Stimulated activated CD8-positive, alpha-beta memory T cell treated with anti-CD3 and anti-CD28 coated beads, Interleukin-15, amount 100 ng/mL, for 24 hours (primary cell): ENCODE results near the gene RPUSD3.

Experiments
- DNase-seq: peaks from one replicate; pipeline ENCODE4 v3.0.0-alpha.2; 2020; ENCODE audit warnings: low read depth

The RPUSD3 gene

DNA sequence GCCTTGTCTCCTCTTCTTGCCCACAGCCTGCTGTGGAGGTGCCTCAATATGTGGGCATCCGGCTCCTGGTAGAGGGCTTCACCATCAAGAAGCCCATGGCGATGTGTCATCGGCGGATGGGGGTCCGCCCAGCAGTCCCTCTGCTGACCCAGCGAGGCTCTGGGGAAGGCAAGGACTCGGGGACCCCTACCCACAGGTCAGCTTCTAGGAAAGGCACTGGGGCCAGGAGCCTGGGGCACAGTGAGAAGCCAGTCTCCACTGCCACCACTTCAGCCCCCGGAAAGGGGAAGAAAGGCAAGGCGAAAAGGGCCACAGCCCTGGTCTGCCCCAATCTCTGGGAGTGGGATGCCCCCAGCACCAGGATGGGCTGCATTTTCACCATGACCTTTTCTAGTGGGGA, 10.7 kb downstream of the RPUSD3 start:
- no peak for DNase-seq

DNA sequence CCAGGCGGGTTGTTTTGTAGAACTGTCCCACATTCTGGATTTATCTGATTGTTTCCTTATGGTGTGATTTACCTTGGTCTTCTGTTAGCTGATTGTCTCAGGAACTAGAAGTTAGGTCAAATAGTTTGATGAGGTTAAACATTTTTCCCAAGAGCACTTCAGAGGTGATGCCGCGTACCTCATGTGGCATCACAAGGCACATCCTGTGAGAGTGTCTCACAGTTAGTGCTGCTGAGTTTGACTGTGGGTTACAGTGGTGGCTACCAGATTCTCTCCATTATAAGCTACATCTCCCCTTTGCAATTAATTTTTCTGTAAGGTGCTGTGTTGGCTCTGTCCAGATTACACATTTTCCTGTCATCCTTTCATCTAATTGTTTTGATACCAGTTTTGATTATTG, 12.6 kb downstream of the RPUSD3 start:
- no peak for DNase-seq

DNA sequence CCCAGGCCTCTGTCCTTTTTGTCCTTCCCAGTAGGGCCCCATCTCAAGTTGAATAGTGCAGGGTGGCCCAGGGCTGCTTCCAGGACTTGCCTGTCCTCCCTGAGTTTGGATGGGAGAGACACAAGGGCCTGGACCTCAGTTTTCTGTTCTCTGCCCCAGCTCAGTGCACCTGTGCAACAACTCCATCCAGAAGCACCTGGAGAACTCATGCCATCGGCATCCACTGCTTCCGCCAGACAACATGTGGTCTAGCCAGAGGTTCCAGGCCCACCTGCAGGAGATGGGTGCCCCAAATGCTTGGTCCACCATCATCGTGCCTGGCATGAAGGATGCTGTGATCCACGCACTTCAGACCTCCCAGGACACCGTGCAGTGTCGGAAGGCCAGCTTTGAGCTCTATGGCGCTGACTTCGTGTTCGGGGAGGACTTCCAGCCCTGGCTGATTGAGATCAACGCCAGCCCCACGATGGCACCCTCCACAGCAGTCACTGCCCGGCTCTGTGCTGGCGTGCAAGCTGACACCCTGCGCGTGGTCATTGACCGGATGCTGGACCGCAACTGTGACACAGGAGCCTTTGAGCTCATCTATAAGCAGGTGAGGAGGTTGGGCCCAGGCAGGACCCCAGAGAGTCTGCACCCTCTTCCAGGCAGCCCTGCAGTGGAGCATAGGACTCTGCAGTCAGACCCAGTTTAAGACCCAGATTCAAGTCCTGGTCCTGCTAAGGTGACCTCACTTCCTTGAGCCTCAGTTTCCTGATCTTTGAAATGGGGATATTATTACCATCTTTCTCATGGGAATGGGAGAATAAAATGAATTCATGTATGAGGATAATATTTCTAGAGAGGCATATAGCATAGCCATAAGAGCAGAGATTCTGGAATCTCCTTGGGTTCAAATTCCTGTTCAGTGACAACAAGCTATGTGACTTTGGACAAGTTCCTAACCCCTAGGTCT, 14.7 kb downstream of the RPUSD3 start:
- DNase-seq, result no peak

DNA sequence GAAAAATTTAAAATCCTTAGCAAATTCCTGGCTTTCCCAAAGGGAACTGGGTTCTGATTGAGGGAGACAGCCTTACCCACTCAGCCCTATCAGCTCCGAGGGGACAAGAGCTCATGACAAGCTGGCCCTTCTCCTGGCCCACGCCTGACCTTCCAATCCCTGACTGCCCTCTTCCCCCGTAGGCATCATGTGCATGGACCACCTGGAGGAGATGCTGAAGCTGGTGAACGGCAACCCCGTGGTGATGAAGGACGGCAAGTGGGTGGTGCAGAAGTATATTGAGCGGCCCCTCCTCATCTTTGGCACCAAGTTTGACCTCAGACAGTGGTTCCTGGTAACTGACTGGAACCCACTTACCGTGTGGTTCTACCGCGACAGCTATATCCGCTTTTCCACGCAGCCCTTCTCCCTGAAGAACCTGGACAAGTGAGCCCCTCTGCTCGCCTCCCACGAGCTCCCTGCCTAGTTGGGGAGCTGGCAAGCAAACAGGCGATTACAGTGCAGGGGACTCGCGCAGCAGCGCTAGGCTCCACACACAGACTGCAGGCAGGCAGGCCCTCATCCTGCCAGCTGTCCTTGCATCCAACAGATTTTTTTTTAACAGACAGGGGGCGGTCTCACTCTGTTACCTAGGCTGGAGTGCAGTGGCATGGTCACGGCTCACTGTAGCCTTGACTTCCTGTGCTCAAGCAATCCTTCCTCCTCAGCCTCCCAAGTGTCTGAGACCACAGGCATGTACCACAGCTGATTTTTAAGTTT, 16.8 kb downstream of the RPUSD3 start:
- DNase-seq, result no peak

DNA sequence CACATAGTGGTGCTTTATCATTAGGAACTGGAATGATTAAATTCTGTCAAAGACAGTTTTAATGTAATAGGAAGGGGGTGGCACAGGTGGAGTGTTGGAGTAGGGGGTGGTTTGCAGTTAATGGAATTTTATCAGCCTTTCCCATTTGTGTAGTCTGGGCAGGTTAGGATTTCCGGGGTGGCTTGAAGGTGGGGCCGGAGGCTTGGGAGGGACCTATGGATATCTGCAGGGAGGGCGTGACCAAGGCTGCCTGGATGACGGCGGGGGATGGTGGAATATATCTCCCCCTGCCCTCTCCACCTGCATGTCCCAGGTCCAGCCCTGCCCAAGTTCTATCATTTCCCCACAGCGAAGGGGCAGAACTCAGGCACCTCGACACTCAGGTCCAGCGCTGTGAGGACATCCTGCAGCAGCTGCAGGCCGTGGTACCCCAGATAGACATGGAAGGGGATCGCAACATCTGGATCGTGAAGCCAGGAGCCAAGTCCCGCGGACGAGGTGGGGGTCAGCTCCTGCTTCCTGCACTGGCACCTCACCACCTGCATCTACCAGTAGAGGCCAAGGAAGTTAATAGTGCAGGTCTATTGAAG, 18.3 kb downstream of the RPUSD3 start:
- DNase-seq, result no peak

DNA sequence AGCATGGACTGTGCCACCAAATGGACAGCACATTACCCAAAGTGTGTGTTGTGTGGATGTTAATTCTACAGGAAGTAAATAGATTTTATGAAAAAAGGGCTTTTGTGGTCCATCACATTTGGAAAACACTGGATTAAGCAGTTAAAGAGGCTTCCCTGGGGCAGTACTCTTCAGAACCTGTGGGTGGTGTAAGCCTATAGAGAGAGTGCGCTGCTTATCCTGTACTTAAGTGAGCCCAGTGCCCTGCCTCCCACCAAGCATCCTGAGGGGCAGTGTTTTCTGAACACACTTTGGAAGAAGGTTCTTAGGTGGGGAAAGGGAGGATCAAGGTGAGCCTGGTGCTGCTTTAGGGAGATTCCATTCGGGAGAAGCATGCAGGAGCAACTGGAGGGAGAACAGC, 22.9 kb downstream of the RPUSD3 start:
- DNase-seq, result no peak

DNA sequence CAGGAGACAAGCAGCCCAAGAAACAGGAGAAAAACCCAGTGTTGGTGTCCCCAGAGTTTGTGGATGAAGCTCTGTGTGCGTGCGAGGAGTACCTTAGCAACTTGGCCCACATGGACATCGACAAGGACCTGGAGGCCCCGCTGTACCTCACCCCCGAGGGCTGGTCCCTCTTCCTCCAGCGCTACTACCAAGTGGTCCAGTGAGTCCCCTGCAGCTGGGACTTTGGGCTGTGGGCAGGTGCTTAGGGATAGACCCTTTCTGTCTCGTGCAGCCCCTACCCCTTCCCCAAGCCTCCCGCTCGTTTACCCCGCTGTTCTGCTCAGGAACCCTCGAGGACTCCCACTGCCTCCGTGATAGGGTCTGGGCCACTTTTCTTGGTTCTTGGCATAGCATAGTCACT, 23.3 kb downstream of the RPUSD3 start:
- DNase-seq, result no peak

DNA sequence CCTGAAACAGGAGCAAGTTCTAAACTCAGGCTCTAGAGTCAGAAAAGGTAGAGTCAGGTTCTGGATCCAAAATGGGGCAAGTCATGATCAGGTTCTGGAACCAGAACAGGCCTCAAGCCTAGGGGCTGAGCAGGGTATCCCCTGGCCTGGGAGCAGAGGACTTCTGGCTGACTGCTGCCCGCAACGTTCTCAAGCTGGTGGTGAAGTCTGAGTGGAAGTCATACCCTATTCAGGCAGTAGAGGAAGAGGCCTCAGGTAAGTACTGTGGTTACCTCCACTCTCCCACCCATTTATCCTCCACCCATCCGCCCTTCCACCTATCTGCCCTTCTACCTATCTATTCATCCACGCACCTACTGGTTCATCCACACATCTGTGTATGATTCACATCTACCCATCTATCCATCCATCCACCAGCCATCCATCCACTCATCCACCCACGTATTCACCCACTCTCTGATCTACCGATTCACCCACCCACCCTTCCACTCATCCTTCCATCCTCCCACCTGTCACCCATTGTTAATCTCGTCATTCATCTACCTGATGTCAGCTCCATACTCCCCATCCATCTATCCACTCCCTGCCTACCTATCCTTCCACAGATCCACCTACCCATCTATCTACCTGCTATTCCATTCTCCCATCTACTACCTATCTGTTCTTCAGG, 25.0 kb downstream of the RPUSD3 start:
- no peak for DNase-seq

DNA sequence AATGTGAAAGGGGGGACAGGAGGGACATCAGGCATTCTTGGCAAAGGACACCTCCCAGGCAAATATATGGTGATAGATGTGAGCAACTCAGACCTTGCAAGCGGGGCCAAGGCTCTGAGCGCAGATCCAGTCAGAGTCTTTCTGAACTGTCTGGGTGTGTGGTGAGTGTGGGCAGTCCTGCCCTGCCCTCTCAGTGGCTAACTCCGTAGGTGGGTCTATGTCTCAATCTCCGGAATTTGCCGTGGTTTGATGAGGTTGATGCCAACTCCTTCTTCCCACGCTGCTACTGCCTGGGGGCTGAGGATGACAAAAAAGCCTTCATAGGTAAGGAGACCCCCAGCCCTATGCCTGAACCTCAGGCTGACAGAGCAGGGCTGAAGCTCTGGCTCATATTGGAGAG, 26.4 kb downstream of the RPUSD3 start:
- no peak for DNase-seq

DNA sequence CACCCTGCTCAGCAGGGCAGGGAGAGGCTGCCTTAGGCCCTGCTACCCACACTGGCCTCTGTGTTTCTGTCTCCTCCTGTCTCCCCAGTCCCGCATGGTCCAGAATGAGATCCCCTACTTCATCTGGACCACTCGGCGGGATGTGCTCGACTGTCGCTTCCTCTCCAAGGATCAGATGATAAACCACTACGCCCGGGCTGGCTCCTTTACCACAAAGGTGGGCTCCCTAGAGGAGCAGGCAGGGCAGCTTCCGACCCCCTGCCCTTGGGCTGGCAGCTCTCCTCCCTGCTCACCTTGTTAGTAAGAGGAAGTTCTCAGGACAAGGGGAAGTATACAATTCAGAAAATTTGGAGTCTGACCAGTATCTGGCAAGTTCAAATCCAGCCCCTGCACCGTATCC, 27.8 kb downstream of the RPUSD3 start:
- DNase-seq, result no peak

DNA sequence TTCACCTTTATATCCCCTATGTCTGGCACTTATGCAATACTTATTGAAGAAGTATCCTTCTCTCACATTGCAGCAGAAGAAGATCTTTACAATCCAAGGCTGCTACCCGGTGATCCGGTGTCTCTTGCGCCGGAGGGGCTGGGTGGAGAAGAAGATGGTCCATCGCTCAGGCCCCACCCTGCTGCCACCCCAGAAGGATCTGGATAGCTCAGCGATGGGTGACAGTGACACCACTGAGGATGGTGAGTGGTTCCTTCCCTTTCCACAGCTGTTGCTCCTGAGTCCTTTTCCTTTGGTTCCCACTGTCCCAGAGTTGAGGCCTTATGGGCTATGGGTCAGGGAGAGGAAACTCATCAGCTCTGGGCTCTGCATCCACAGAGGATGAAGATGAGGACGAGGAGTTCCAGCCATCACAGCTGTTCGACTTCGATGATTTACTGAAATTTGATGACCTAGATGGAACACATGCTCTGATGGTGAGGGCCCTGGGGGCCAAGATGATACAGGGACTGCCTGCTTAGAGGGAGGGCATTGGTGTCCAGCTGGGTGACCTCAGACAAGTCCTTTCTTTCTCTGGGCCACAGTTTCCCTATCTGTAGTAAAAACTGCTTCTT, 30.8 kb downstream of the RPUSD3 start:
- no peak for DNase-seq

DNA sequence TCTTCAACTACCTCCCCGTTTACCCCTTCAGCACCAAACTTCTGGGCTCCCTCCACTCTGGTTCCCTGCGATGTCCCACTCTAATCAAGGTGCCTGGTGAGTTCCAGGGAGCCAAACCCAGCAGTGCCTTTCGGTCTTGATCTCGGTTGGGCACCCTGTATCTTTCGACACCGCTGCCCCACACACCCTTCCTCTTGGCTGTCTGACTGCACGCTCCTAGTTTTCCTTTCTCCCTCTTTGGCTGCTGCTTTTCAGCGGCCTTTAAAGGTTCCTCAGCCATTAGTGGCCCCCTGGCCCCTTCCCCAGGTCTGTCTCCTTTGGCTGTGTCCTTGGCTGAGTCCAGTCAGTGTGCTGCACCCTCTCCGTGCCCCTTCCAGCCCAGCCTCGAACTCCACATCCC, 33.0 kb downstream of the RPUSD3 start:
- DNase-seq, result no peak

DNA sequence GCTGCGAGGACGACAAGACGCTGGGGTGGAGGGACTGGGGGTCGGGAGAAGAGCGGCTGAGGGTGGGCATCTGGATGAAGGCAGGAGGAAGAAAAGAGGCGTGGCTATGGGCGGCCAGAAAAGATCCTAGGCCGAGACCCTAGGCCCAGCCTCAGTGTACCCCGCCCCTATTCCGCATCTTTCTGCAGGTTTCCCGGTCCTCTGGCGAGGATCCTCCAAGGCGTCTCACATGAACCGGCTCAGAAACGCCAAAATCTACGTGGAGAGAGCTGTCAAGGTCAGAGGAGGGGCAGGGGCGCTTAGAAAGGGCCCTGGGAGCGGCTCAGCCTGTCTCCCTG, 33.4 kb downstream of the RPUSD3 start:
- DNase-seq, result no peak

DNA sequence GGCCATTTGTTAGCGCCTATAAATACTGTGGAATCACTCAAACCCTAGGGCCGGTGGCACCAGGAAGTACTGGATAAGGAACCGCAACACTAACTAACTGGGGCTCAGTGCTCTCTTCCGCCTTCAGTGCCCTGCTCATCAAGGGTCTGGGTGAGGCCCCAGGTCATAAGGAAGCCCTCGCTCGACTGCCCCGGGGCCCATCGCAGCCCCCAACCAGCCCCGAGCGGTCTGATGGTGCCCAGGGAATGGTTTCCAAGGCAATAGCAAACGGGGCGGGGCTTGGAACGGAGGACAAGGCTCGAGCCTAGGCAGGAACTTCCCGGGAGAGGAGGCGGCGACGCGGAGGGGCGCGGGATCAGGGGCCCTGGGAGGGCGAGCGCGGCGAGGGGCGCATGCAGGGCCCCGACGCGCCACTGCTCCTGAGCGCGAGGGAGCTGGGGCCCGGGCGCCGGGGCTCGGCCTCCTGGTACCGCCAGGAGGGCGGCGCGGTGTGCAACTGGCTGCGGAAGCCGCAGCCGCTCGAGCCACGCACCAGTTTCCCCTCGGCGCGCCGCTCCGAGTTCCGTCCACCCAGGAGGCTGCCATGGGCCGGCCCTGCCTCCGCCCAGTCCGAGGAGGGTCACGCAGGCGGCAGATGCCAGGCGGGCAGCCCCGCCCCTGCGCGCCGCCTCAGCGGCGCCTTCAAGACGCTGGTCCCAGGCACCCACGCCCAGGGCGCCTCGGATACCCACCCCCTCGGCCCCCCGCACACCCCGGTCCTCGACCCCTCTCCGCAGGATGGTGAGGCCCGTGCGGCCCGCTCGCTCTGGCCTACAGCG, 34.0 kb downstream of the RPUSD3 start, which contains the start of gene TTLL3:
TSS of gene TTLL3 (plus strand) at position 648 of the 818 bp plus-strand sequence. CDS start 400 bp downstream, outside the sequence.
- no peak for DNase-seq

DNA sequence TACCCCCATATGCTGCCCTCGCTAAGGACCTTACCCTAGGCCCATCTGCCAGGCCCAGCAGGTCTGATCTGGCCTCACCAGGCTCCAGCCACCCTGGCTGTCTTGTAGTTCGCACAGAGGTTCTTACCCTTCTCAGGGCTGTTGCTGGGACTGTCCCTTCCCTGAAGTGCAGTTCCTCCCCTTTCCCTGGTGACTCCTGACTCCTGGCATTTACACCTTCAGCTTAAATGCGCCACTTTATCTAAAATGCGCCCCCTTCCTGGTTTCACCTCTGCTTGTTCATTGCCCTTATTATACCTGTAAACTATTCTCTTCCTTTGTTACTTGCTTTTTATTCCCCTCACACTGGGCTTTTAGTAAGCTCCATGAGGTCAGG, 34.6 kb downstream of the RPUSD3 start:
- no peak for DNase-seq

DNA sequence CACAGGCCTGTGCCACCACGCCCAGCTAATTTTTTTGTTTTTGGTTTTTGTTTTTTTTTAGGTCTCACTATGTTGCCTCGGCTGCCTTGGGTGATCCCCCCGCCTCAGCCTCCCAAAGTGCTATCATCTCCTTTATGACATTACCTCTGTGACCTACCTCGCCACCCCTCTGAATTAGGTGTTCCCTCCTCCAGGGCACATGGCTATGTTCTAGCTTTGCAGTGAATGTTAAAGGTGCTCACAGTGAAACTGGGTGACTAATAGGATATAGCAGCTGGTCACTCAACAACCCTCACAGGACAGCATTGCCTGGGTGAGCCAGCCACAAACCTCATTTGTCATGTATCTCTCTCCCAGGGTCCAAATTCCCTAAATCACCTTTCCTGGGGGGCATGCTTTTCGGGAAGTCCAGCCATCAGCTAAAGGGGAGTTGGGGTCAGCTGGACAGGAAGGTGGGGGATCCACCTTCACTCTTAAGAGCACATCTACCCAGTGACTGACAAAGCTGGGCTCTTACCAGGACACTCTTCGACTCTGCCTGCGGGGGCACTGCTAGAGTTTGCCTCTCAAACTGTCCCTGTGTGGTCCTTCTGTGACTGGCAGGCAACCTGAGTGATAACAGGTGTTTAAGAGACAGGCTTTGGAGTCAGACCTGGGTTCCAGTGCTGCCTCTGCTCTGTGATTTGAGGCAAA, 35.3 kb downstream of the RPUSD3 start:
- no peak for DNase-seq

DNA sequence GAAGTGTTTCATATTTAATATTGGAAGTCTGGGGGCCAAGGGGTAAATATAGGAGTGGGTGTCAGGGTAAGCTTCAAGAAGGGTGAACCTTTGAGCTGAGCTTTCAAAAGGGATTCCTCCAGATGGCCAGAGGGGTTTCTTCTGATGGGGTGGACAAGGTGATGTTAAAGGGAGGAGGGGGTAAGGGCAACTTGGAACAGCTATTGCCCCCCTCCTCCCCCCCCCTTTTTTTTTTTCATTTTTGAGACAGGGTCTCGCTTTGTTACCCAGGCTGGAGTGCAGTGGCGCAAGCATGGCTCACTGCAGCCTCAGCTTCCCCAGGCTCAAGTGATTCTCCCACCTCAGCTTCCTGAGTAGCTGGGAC, 35.8 kb downstream of the RPUSD3 start:
- DNase-seq, result no peak

DNA sequence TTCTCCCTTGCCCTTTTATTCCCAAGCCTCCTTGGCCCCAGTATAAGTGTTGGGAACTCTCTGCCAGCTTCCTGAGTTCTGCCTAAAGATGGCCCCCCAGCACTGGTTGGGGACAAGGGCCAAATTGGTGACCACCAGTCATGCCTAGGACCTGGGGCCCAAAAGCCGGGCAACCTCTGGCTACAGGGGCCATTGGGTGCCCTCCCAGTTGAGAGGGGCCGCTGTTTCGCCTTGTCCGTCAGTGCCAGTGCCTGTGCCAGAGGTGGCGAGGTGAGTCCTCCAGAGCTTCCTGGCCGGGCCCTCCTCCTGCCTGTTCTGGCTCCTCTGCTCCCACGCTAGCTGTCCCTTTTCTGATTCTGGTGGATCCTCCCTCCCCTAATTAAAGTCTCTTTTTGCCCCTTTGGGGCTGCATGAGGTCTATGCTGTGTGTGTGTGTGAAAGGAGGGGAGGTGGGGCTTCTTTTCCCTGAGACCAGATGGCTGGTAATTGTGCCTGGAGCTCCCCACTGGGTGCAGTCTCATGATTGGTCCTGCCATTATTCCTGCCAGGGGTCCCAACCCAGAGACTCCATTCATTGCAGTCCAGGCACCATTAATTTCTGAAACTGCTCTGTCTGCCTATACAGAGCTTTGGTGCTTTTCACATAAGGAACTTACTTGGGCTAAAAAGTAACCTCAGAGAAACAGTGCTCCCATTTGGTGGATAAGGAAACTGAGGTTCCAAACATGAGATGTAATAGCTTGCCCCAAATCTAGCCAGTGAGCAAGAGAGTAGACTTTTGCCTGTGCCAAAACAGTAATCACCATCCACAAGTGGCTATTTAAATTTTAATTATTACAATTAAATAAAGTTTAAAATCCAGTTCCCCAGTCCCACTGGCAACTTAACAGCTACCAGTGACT, 36.9 kb downstream of the RPUSD3 start:
- no peak for DNase-seq

DNA sequence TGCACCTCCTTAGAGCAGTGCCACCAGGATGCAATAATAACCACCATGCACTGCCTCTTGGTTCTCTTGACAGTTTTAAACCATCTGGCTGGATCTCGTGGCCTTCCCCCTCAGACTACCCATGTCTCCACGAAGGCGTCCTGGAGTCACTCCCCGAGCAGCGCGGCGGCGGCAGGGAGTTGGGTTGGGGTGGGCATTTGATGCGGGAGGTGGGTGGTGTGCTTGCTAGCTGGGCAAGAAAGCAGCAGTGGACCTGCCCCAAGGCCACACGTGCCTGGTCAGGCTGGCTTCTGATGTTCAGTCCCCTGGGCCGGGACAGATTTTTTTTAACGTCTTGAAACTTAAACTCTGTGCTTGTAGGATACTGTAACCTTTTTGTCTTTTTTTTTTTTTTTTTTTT, 37.7 kb downstream of the RPUSD3 start:
- DNase-seq, result no peak

DNA sequence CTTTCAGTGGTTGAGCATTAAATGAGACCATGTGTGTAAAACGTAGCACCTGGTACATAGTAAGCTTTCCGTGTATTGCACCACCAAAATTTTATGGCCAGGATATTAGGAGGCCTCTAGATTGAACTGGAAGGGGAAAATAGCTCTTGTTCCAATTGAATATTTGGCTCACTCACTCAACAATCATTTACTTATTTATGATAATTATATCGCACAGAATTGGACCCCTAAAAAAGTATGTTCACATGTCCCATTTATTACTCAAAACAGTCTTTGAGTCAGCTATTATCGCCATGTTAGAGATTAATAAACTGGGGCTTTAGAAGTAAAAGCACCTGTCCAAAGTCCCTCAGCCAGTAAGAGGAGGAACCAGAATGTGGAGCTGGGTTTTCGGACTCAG, 38.8 kb downstream of the RPUSD3 start:
- DNase-seq, result no peak
